NB4 (cell line): Measurements from ENCODE around the gene ZBTB22.
"Not testable (repeated sequence)": the region's sequence is repeated elsewhere in the genome, so short reads cannot be mapped to it uniquely, and the experiment has no call there.

ENCODE experiments used
- DNase-seq: peaks from one replicate; pipeline ENCODE4 v3.0.0; 2010; ENCODE audit warnings: low read depth
- H3K4me3 ChIP-seq: one replicate; pipeline ENCODE4 v1.5.1; 2011; ENCODE audit warnings: mild to moderate bottlenecking, low read depth, low read length, moderate library complexity
- MYC ChIP-seq: IDR thresholded peaks from 2 replicates; pipeline ENCODE4 v1.6.1; 2011; ENCODE audit warnings: low read depth, low read length
- POLR2A ChIP-seq: IDR thresholded peaks from 2 replicates; pipeline ENCODE4 v1.6.1; 2011; ENCODE audit warnings: mild to moderate bottlenecking; ENCODE audit not compliant: insufficient read length; ENCODE audit errors: extremely low read depth
- TF ChIP-seq, protein P1 (sequence below): IDR thresholded peaks from one replicate; pipeline ENCODE4 v1.5.1; 2012; ENCODE audit warnings: low read depth, low read length
- TF ChIP-seq, protein P2 (sequence below): IDR thresholded peaks from 2 replicates; pipeline ENCODE4 v1.6.1; 2011; ENCODE audit warnings: low read depth, low read length

The ZBTB22 gene

DNA sequence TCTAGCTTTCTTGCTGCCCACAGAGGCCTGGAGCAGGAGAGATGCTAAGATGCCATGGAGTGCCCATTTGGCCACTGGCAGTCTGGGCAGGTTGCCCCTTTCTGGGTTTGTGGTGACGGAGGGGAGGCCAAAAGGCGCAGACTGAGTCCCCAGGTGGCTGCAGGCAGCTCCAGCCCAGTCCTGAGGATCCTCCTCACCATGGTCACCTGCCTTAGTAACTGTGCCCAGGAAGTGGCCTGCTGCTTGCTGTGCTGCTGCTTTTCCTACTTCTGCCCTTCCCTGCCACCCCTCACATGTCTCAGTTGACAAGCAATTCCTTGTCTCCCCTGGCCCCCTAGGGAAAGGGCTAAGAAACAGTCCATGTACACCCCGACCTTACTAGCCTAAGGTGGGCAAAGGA is 38.8 kb upstream of the ZBTB22 start:
- no peak for TF ChIP-seq POLR2A
- TF ChIP-seq, protein P1, sequence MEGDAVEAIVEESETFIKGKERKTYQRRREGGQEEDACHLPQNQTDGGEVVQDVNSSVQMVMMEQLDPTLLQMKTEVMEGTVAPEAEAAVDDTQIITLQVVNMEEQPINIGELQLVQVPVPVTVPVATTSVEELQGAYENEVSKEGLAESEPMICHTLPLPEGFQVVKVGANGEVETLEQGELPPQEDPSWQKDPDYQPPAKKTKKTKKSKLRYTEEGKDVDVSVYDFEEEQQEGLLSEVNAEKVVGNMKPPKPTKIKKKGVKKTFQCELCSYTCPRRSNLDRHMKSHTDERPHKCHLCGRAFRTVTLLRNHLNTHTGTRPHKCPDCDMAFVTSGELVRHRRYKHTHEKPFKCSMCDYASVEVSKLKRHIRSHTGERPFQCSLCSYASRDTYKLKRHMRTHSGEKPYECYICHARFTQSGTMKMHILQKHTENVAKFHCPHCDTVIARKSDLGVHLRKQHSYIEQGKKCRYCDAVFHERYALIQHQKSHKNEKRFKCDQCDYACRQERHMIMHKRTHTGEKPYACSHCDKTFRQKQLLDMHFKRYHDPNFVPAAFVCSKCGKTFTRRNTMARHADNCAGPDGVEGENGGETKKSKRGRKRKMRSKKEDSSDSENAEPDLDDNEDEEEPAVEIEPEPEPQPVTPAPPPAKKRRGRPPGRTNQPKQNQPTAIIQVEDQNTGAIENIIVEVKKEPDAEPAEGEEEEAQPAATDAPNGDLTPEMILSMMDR = no peak
- TF ChIP-seq, protein P2, sequence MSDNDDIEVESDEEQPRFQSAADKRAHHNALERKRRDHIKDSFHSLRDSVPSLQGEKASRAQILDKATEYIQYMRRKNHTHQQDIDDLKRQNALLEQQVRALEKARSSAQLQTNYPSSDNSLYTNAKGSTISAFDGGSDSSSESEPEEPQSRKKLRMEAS = no peak
- no peak for TF ChIP-seq MYC
- H3K4me3 ChIP-seq = no peak overlapping the region
- DNase-seq = no peak

DNA sequence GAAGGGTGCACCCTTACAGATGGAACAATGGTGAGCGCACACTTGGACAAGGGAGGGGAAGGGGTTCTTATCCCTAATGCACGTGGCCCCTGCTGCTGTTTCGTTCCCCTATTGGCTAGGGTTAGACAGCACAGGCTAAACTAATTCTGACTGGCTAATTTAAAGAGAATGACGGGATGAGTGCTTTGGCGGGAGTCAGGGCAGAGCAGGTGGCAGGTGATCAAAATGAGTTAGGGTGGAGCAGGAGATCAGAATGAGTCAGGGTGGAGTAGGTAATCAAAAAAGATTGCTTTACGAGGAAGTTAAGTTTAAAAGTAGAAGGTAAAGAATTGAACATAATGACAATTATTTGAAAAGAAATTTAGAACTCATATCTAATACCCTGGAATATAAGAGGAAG is 38.3 kb upstream of the ZBTB22 start:
- not testable (repeated sequence) for DNase-seq, H3K4me3 ChIP-seq

DNA sequence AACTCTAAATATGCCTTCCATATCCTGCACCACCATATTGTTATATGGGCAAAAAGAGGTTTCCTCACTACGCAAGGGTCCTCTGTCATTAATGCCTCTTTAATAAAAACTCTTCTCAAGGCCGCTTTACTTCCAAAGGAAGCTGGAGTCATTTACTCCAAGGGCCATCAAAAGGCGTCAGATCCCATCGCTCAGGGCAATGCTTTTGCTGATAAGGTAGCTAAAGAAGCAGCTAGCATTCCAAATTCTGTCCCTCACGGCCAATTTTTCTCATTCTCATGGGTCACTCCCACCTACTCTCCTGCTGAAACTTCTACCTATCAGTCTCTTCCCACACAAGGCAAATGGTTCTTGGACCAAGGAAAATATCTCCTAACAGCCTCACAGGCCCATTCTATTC is 30.3 kb upstream of the ZBTB22 start:
- no peak for DNase-seq
- no peak overlapping the region for H3K4me3 ChIP-seq
- TF ChIP-seq, protein P1 = no peak
- TF ChIP-seq, protein P2 = no peak
- TF ChIP-seq MYC (no peak), POLR2A (no peak)

DNA sequence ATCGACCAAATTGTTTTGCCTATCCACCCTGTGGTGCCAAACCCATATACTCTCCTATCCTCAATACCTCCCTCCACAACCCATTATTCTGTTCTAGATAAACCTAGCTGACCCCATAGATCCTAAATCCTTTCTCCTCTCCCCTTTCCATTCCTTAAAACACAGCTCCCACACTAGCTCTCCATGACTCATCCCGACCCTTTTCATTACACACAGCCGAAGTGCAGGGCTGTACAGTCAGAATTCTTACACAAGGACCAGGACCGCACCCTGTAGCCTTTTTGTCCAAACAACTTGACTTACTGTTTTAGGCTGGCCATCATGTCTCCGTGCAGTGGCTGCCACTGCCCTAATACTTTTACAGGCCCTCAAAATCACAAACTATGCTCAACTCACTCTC is 29.4 kb upstream of the ZBTB22 start:
- not testable (repeated sequence) for DNase-seq, H3K4me3 ChIP-seq

DNA sequence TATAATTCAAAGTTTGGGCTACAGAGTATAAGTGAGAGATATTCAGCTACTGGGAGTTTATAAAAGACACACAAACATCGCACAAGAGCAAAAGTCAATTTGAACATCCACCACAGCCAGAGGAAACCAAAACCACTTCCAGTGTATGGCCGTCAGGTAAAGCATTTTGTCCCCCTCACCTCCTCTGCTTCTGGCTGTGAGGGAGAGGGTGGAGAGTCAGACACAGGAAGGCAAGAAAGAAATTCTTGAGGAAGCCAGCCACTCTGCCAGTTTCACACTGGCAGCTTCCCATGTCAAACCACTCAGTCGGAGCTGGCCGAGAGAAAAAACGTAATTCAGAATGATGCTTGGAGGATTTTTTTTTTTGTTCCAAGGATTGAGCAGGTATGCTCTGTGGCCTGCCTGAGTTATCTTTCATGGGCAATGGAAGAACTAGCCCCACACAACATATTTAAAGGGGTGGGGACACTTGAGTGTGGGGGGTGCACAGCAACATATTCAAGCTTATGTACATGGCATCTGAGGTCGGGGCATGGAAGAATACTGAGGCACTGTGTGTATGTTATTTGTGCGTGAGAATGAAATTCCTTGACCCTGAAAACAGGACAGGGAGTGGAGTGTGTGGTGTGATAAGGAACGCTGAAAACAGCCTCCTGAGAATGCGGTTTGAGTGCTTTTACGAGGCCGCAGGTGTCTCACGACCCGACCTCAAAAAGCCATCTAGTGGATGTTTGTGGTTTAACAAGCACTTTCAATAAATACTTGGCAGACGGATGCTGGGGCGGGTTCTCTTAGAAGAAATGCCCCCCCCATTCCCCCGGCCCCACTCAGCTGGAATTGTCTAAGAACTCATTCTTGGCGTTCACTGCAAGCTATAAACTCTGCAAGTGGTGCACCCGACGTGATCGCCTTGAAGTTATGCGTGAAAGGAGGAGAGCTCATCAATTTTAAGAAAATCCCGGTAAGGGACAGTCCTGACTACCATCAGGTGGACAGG is 27.5 kb upstream of the ZBTB22 start:
- peak; percentile 80 for DNase-seq
- TF ChIP-seq, protein P2 = no peak
- TF ChIP-seq, protein P1 = peak; percentile 55
- no peak overlapping the region for H3K4me3 ChIP-seq

DNA sequence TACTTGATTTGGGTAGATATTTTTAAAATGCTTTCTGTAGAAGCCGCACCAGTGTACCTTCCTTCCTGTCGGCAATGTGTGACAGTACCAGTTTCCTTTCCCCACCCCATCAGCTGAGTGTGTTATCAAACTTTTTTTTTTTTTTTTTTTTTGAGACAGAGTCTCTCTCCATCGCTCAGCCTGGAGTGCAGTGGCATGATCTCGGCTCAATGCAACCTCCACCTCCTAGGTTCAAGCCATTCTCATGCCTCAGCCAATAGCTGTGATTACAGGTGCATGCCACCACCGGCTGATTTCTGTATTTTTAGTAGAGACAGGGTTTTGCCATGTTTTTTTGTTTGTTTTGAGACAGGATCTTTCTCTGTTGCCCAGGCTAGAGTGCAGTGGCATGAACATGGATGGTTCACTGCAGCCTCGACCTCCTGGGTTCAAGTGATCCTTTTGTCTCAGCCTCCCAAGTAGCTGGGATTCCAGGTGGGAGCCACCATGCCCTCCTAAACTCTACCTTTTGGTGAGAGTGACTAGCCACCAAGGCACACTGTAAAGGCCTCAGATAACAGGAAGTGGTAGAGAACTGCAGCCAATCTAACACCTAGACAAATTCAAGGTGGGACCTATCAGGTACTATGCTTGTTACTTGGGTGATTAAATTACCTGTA is 26.5 kb upstream of the ZBTB22 start:
- DNase-seq = no peak
- TF ChIP-seq MYC (no peak), POLR2A (no peak)
- TF ChIP-seq, protein P1 = no peak

DNA sequence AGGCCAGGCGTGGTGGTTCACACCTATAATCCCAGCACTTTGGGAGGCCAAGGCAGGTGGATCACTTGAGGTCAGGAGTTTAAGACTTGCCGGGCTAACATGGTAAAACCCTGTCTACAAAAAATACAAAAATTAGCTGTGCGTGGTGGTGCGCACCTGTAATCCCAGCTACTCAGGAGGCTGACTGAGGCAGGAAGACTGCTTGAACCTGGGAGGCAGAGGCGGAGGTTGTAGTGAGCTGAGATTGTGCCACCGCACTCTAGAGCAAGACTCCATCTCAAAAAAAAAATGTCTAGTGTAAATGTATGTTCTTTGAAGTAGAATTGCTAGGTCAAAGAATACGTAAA is 26.0 kb upstream of the ZBTB22 start:
- not testable (repeated sequence) for DNase-seq, H3K4me3 ChIP-seq

More for the DNA sequence above, 26.5 kb upstream of the ZBTB22 start:
- no peak overlapping the region for H3K4me3 ChIP-seq
